ENCODE measurements around the gene APOC3.

APOC3 gene

DNA sequence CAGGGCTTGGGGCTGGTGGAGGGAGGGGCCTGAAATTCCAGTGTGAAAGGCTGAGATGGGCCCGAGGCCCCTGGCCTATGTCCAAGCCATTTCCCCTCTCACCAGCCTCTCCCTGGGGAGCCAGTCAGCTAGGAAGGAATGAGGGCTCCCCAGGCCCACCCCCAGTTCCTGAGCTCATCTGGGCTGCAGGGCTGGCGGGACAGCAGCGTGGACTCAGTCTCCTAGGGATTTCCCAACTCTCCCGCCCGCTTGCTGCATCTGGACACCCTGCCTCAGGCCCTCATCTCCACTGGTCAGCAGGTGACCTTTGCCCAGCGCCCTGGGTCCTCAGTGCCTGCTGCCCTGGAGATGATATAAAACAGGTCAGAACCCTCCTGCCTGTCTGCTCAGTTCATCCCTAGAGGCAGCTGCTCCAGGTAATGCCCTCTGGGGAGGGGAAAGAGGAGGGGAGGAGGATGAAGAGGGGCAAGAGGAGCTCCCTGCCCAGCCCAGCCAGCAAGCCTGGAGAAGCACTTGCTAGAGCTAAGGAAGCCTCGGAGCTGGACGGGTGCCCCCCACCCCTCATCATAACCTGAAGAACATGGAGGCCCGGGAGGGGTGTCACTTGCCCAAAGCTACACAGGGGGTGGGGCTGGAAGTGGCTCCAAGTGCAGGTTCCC lies at the start of gene APOC3:
Gene APOC3, plus strand, starts transcription at position 383 of the 659 bp plus-strand sequence. CDS start 676 bp downstream, outside the sequence.
- no peaks in the 10 kb centered on the region for H3K36me3 ChIP-seq (ENCODE audit: control insufficient read depth, insufficient read depth, low read length)
- no peak within 1 kb of the TSS for H3K9ac ChIP-seq (ENCODE audit: low read depth, low read length)
- no peaks in the 10 kb centered on the region for H3K9me3 ChIP-seq (ENCODE audit: control insufficient read depth, insufficient read depth, low read length)
- no peak within 1 kb of the TSS for H3K27ac ChIP-seq (ENCODE audit: low read depth, low read length)
- no peaks in the 10 kb centered on the region for H3K27me3 ChIP-seq (ENCODE audit: control insufficient read depth, insufficient read depth, low read length)
- no peaks in the 10 kb centered on the region; the same call in 1 of the 2 replicates for H3K4me1 ChIP-seq (ENCODE audit: control insufficient read depth, insufficient read depth, low read length)
- H3K4me3 ChIP-seq (ENCODE audit: low read depth, low read length) = no peak within 1 kb of the TSS

DNA sequence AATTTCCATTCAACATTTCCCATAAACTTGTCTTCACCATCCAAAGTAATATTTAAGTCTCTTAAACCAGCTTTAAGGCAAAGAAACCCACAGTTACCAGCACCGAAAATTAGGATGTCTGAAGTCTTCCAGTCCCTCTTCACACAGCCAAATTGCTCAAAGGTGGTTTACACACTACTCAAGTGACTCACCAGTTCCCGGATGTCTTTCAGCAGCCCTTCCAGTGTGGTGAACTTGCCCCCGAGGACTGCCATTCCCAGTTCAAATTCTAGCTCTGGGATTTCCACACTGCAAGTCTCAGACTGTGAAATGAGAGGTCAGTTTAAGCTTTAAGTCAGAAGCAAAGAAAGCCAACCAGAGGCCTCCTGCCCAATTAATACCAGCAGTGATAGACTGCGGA lies 47.0 kb upstream of the APOC3 start:
- Histone ChIP-seq H3K27me3 (ENCODE audit: control insufficient read depth, insufficient read depth, low read length) (no peaks in the 10 kb centered on the region), H3K36me3 (ENCODE audit: control insufficient read depth, insufficient read depth, low read length) (peaks cover 88% of the 10 kb centered on the region), H3K4me1 (ENCODE audit: control insufficient read depth, insufficient read depth, low read length) (no peaks in the 10 kb centered on the region), H3K9me3 (ENCODE audit: control insufficient read depth, insufficient read depth, low read length) (no peaks in the 10 kb centered on the region), H3K4me3 (ENCODE audit: low read depth, low read length) (no peak overlapping the region), H3K9ac (ENCODE audit: low read depth, low read length) (no peak overlapping the region), H3K27ac (ENCODE audit: low read depth, low read length) (no peak overlapping the region)

GRCh38 chr11:116786326-116786725 lies 43.4 kb upstream of the APOC3 start:
- Histone ChIP-seq H3K9ac (ENCODE audit: low read depth, low read length) (no peak overlapping the region), H3K27me3 (ENCODE audit: control insufficient read depth, insufficient read depth, low read length) (peaks cover 16% of the 10 kb centered on the region), H3K4me3 (ENCODE audit: low read depth, low read length) (peak overlapping the region; percentile 90; the same call in 1 of the 2 replicates), H3K27ac (ENCODE audit: low read depth, low read length) (no peak overlapping the region), H3K9me3 (ENCODE audit: control insufficient read depth, insufficient read depth, low read length) (no peaks in the 10 kb centered on the region), H3K4me1 (ENCODE audit: control insufficient read depth, insufficient read depth, low read length) (peaks cover under 1% of the 10 kb centered on the region; the same call in 1 of the 2 replicates), H3K36me3 (ENCODE audit: control insufficient read depth, insufficient read depth, low read length) (peaks cover 54% of the 10 kb centered on the region)

DNA sequence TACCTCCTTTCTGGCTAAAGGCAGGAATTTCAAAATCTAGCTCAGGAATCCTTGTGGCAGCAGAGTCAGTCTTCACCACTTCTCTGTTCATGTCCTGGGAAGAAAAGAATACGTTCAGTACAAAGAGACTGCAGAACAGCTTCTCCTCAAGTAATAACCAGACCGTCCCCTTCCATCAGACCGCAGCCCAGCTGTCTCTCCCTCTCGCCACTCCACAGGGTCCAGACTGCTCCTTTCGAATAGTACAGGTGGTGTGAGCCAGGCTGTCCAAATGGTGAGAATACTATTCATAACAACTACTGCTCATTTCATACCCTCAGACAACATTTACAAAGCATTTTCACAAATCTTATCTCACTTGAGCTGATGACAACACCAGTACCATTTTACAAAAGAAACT lies 42.7 kb upstream of the APOC3 start:
- peak overlapping the region; percentile 90 for H3K4me3 ChIP-seq (ENCODE audit: low read depth, low read length)
- H3K27ac ChIP-seq (ENCODE audit: low read depth, low read length) = no peak overlapping the region
- H3K36me3 ChIP-seq (ENCODE audit: control insufficient read depth, insufficient read depth, low read length) = peaks cover 50% of the 10 kb centered on the region
- peaks cover 2% of the 10 kb centered on the region; the same call in 1 of the 2 replicates for H3K4me1 ChIP-seq (ENCODE audit: control insufficient read depth, insufficient read depth, low read length)
- H3K9ac ChIP-seq (ENCODE audit: low read depth, low read length) = peak overlapping the region; percentile 21
- no peaks in the 10 kb centered on the region for H3K9me3 ChIP-seq (ENCODE audit: control insufficient read depth, insufficient read depth, low read length)
- peaks cover 16% of the 10 kb centered on the region for H3K27me3 ChIP-seq (ENCODE audit: control insufficient read depth, insufficient read depth, low read length)

- peak overlapping the region; percentile 23 for H3K27ac ChIP-seq (ENCODE audit: low read depth, low read length)
- peaks cover 45% of the 10 kb centered on the region for H3K36me3 ChIP-seq (ENCODE audit: control insufficient read depth, insufficient read depth, low read length)
- H3K9ac ChIP-seq (ENCODE audit: low read depth, low read length) = peak overlapping the region; percentile 21
- H3K27me3 ChIP-seq (ENCODE audit: control insufficient read depth, insufficient read depth, low read length) = peaks cover 16% of the 10 kb centered on the region
- no peaks in the 10 kb centered on the region for H3K9me3 ChIP-seq (ENCODE audit: control insufficient read depth, insufficient read depth, low read length)
- H3K4me1 ChIP-seq (ENCODE audit: control insufficient read depth, insufficient read depth, low read length) = peaks cover 2% of the 10 kb centered on the region; the same call in 1 of the 2 replicates
- H3K4me3 ChIP-seq (ENCODE audit: low read depth, low read length) = peak overlapping the region; percentile 90
Observed at GRCh38 chr11:116787436-116787785, 42.3 kb upstream of the APOC3 start.

- peak within 1 kb of the TSS; percentile 90 for H3K4me3 ChIP-seq (ENCODE audit: low read depth, low read length)
- peak within 1 kb of the TSS; percentile 42 for H3K9ac ChIP-seq (ENCODE audit: low read depth, low read length)
- peaks cover 2% of the 10 kb centered on the region; the same call in 1 of the 2 replicates for H3K4me1 ChIP-seq (ENCODE audit: control insufficient read depth, insufficient read depth, low read length)
- H3K9me3 ChIP-seq (ENCODE audit: control insufficient read depth, insufficient read depth, low read length) = no peaks in the 10 kb centered on the region
- peaks cover 40% of the 10 kb centered on the region for H3K36me3 ChIP-seq (ENCODE audit: control insufficient read depth, insufficient read depth, low read length)
- peak within 1 kb of the TSS; percentile 44 for H3K27ac ChIP-seq (ENCODE audit: low read depth, low read length)
- H3K27me3 ChIP-seq (ENCODE audit: control insufficient read depth, insufficient read depth, low read length) = peaks cover 16% of the 10 kb centered on the region
Observed at GRCh38 chr11:116787786-116788486, 41.8 kb upstream of the APOC3 start, which contains the start of gene ZPR1. Gene ZPR1 (minus strand): TSS chr11:116788023. CDS start chr11:116787990, 33 bp downstream.

DNA sequence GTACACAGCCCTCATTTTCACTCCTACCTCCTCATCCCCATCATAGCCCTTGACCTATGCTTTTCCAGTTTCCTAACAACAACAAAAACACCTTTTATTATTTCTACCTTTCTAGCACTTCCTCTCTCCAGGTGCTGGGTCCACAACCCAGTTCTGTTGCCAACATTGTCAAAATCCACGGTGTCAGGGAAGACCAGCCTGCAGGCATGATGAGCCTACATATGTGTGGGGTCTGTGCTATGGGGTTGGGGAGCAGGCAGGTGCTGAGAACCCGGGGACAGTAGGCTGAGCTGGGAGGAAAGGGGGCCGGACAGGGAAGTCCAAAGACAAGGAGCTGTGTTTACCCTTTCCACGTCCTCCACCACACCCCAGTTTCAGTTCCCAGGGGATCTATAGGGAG lies 41.2 kb upstream of the APOC3 start:
- Histone ChIP-seq H3K4me3 (ENCODE audit: low read depth, low read length) (peak overlapping the region; percentile 90), H3K4me1 (ENCODE audit: control insufficient read depth, insufficient read depth, low read length) (peaks cover 2% of the 10 kb centered on the region; the same call in 1 of the 2 replicates), H3K27ac (ENCODE audit: low read depth, low read length) (no peak overlapping the region), H3K9me3 (ENCODE audit: control insufficient read depth, insufficient read depth, low read length) (no peaks in the 10 kb centered on the region), H3K27me3 (ENCODE audit: control insufficient read depth, insufficient read depth, low read length) (peaks cover 16% of the 10 kb centered on the region), H3K9ac (ENCODE audit: low read depth, low read length) (peak overlapping the region; percentile 42; the same call in 1 of the 2 replicates), H3K36me3 (ENCODE audit: control insufficient read depth, insufficient read depth, low read length) (peaks cover 34% of the 10 kb centered on the region)

DNA sequence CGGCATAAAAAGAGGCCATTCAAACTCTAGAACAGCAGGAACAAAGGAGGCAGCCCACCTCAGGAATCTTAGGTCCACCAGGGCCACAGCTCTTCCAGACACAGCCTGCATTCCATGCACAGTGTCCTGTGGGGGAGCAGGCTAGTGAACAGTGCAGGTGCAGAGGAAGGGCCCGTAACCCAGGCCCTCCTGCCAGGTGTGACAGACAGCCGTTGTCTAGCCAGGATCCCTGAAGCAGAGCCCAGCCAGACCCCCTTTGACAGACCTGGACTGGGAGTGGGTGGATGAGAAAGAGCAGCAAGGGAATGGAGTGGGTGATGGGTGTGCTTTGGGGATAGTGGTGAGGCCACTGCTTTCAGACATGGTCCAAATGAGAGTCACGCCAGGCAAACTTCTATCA lies 40.7 kb upstream of the APOC3 start:
- H3K27ac ChIP-seq (ENCODE audit: low read depth, low read length) = no peak overlapping the region
- no peak overlapping the region for H3K9ac ChIP-seq (ENCODE audit: low read depth, low read length)
- no peak overlapping the region for H3K4me3 ChIP-seq (ENCODE audit: low read depth, low read length)

GRCh38 chr11:116790167-116791001 lies 39.3 kb upstream of the APOC3 start:
- no peak overlapping the region for H3K4me3 ChIP-seq (ENCODE audit: low read depth, low read length)
- peaks cover 16% of the 10 kb centered on the region for H3K27me3 ChIP-seq (ENCODE audit: control insufficient read depth, insufficient read depth, low read length)
- H3K9ac ChIP-seq (ENCODE audit: low read depth, low read length) = no peak overlapping the region
- peaks cover 2% of the 10 kb centered on the region; the same call in 1 of the 2 replicates for H3K4me1 ChIP-seq (ENCODE audit: control insufficient read depth, insufficient read depth, low read length)
- H3K27ac ChIP-seq (ENCODE audit: low read depth, low read length) = no peak overlapping the region
- H3K36me3 ChIP-seq (ENCODE audit: control insufficient read depth, insufficient read depth, low read length) = peaks cover 16% of the 10 kb centered on the region
- no peaks in the 10 kb centered on the region for H3K9me3 ChIP-seq (ENCODE audit: control insufficient read depth, insufficient read depth, low read length)

More for the DNA sequence above, 40.7 kb upstream of the APOC3 start:
- Histone ChIP-seq H3K36me3 (ENCODE audit: control insufficient read depth, insufficient read depth, low read length) (peaks cover 30% of the 10 kb centered on the region), H3K9me3 (ENCODE audit: control insufficient read depth, insufficient read depth, low read length) (no peaks in the 10 kb centered on the region), H3K4me1 (ENCODE audit: control insufficient read depth, insufficient read depth, low read length) (peaks cover 2% of the 10 kb centered on the region; the same call in 1 of the 2 replicates), H3K27me3 (ENCODE audit: control insufficient read depth, insufficient read depth, low read length) (peaks cover 16% of the 10 kb centered on the region)

DNA sequence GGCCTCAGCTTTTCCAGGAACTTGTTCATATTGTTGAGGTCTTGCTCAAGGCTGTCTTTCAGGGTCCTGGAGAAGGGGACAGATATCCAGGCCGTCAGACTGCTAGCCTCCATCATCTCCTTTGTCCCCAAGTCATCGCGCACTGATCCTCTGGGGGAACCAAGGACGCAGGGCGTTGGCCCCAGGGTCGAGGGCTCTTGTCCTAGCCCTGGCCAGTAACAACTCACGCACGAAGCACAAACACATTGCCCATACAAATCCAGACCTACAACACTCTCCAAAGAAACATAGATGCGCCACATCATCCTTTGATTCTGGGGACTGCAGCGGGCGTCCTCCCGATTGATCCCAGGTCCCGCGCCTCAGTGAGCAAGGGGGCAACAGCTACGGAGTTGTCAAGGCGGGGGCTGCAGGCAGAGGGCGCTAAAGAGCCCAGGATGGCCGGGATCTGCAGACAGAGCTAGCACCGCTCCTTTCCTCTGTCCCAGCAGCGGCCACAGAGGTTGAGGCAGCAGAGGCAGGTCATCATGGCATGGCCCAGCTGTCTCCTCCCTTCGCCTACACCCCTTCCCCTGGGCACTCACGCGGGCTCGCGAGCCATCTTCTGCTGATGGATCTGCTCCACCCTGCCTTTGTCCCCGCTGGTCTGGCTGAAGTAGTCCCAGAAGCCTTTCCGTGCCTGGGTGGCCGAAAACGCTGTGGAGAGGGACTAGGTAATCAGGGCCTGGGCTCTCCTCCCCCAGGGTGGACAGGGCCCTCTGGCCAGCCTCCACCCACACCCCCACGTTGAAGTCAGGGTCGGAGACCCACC lies 38.5 kb upstream of the APOC3 start:
- Histone ChIP-seq H3K4me1 (ENCODE audit: control insufficient read depth, insufficient read depth, low read length) (peaks cover 2% of the 10 kb centered on the region; the same call in 1 of the 2 replicates), H3K9me3 (ENCODE audit: control insufficient read depth, insufficient read depth, low read length) (no peaks in the 10 kb centered on the region), H3K36me3 (ENCODE audit: control insufficient read depth, insufficient read depth, low read length) (peaks cover 7% of the 10 kb centered on the region), H3K9ac (ENCODE audit: low read depth, low read length) (no peak overlapping the region), H3K27ac (ENCODE audit: low read depth, low read length) (no peak overlapping the region), H3K27me3 (ENCODE audit: control insufficient read depth, insufficient read depth, low read length) (peaks cover 16% of the 10 kb centered on the region), H3K4me3 (ENCODE audit: low read depth, low read length) (no peak overlapping the region)

Data from HUES48 (cell line).